Measurements from ENCODE around the gene TTBK2.

Gene TTBK2

DNA sequence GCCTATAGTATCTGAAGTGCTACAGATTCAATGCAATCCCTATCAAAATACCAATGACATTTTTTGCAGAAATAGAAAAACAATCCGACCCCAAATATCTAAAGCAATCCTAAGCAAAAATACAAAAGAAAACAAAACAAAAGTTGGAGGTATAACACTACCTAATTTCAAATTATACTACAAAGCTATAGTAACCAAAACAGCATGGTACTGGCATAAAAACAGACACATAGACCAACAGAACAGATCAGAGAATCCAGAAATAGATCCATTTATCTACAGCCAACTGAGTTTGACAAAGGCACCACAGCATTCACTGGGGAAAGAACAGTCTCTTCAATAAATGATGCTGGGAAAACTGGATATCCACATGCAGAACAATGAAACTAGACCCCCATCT lies 159.8 kb downstream of the TTBK2 start:
- H3K27me3 Mint-ChIP-seq (ENCODE audit: low read depth): no peaks in the 10 kb centered on the region
- no peak overlapping the region for H3K27ac Mint-ChIP-seq
- H3K36me3 Mint-ChIP-seq (ENCODE audit: low read depth): peaks cover 47% of the 10 kb centered on the region
- no peaks in the 10 kb centered on the region for H3K4me1 Mint-ChIP-seq
- TF ChIP-seq, protein P1, sequence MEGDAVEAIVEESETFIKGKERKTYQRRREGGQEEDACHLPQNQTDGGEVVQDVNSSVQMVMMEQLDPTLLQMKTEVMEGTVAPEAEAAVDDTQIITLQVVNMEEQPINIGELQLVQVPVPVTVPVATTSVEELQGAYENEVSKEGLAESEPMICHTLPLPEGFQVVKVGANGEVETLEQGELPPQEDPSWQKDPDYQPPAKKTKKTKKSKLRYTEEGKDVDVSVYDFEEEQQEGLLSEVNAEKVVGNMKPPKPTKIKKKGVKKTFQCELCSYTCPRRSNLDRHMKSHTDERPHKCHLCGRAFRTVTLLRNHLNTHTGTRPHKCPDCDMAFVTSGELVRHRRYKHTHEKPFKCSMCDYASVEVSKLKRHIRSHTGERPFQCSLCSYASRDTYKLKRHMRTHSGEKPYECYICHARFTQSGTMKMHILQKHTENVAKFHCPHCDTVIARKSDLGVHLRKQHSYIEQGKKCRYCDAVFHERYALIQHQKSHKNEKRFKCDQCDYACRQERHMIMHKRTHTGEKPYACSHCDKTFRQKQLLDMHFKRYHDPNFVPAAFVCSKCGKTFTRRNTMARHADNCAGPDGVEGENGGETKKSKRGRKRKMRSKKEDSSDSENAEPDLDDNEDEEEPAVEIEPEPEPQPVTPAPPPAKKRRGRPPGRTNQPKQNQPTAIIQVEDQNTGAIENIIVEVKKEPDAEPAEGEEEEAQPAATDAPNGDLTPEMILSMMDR (IDR thresholded peaks at IDR 0.05; ENCODE audit: unreplicated experiment in 3 of 3): no peak
- H3K4me3 Mint-ChIP-seq: no peak overlapping the region
- H3K9me3 Mint-ChIP-seq: peaks cover 40% of the 10 kb centered on the region

DNA sequence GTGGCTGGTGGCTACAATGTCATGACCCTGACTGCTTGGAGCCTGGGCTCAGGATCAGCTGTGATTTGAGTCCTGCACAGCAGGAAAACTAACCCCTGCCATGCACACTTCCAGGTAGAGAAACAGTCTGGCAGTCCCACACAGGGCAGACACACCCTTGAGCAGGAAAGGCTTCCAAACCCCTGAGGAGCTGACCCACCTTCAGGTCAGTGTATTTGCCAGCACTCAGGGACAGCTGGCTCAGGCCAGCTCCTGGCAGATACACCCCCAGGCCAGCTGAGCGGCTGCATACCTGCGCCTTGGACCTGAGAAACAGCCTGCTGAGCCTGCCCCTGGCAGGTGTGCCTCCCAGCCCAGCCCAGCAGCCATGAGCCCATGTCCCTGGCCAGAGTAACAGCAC lies 161.5 kb downstream of the TTBK2 start:
- Mint-ChIP-seq H3K36me3 (ENCODE audit: low read depth) (peaks cover 37% of the 10 kb centered on the region), H3K4me3 (no peak overlapping the region), H3K4me1 (no peaks in the 10 kb centered on the region), H3K27ac (no peak overlapping the region), H3K27me3 (ENCODE audit: low read depth) (no peaks in the 10 kb centered on the region), H3K9me3 (peaks cover 30% of the 10 kb centered on the region)
- TF ChIP-seq, protein P1 (IDR thresholded peaks at IDR 0.05; ENCODE audit: unreplicated experiment in 3 of 3): no peak

DNA sequence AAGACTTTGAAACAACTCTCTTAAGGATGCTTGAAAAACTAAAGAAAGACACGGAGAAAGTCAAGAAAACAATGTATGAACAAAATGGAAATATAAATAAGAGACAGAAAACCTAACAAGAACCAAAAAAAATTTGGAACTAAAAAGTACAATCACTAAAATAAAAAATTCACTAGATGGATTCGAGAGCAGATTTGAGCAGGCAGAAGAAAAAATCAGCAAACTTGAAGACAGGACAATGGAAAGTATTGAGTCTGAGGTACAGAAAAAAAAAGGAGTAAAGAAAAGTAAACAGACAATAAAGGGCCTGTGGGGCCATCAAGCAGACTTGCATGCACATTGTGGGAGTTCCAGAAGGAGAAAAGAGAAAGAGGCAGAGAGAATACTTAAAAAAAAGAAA lies 170.3 kb downstream of the TTBK2 start:
- TF ChIP-seq, protein P1 (IDR thresholded peaks at IDR 0.05; ENCODE audit: unreplicated experiment in 3 of 3): no peak
- Mint-ChIP-seq H3K4me3 (no peak overlapping the region), H3K27ac (no peak overlapping the region), H3K36me3 (ENCODE audit: low read depth) (peaks cover 54% of the 10 kb centered on the region), H3K27me3 (ENCODE audit: low read depth) (no peaks in the 10 kb centered on the region), H3K9me3 (peaks cover 7% of the 10 kb centered on the region), H3K4me1 (peaks cover 13% of the 10 kb centered on the region)

DNA sequence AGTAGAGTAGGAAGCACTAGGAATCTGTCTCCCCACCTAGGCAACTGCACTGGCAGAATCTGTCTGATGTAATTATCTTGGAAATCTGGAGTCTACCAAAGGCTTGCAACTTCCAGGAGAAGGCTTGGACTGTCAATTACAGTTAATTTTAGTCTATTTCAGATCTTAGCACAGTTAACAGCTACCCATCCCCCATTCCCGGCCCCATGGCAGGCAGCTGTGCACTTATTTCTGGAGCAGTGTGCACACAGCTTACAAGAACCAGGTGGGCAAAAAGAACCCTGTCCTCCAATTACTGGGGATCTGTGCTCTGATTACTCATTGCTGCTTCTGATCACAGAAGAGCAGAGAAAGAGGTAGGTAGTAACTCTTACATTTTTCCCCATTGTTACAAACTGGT lies 171.3 kb downstream of the TTBK2 start:
- H3K27me3 Mint-ChIP-seq (ENCODE audit: low read depth): no peaks in the 10 kb centered on the region
- H3K9me3 Mint-ChIP-seq: peaks cover 7% of the 10 kb centered on the region
- TF ChIP-seq, protein P1 (IDR thresholded peaks at IDR 0.05; ENCODE audit: unreplicated experiment in 3 of 3): no peak
- H3K36me3 Mint-ChIP-seq (ENCODE audit: low read depth): peaks cover 54% of the 10 kb centered on the region
- no peak overlapping the region for H3K4me3 Mint-ChIP-seq
- H3K4me1 Mint-ChIP-seq: peaks cover 17% of the 10 kb centered on the region
- no peak overlapping the region for H3K27ac Mint-ChIP-seq

DNA sequence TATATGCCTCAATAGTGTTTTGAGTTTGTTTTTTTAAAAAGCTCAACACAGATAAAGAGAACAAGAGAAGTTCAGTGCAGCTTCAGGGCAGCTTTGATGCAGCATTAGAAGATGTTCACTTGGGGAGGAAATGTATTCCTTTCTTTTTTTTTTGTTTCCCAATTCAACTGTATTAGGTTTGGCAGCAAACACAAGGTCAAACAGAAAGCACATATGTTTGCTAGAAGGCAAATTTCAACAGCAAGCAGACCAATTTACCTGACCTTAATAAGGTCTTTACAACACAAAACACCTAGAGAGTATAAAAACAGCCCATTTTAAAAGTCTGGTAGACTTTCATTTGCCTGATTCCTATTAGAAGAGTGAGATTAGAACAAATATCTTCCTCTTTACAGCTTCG lies 176.4 kb downstream of the TTBK2 start:
- peaks cover 12% of the 10 kb centered on the region for H3K36me3 Mint-ChIP-seq (ENCODE audit: low read depth)

DNA sequence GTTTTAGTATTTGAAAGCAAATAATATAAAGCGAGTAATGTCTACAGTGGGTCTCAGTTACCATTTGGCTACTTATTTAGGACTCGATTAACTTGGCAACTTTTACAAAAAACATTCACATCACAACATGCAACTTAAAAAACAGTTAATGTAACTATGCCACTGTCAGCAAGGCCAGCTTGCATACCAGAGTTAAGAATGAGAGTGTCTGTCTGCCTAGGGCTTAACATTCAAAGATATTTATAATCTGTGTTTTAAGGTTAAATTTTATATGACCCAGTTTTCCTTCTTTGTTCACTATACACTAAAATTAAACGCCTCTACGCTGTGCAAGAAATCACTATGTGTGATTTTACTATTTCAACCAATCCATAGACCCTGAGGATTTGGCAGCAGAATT lies 178.4 kb downstream of the TTBK2 start:
- peak overlapping the region; percentile 65 to 94 (median 94) for H3K27ac Mint-ChIP-seq
- no peak overlapping the region for H3K4me3 Mint-ChIP-seq
- TF ChIP-seq, protein P1 (IDR thresholded peaks at IDR 0.05; ENCODE audit: unreplicated experiment in 3 of 3): no peak
- H3K9me3 Mint-ChIP-seq: no peaks in the 10 kb centered on the region
- peaks cover 56% of the 10 kb centered on the region for H3K4me1 Mint-ChIP-seq
- H3K36me3 Mint-ChIP-seq (ENCODE audit: low read depth): peaks cover 8% of the 10 kb centered on the region
- H3K27me3 Mint-ChIP-seq (ENCODE audit: low read depth): no peaks in the 10 kb centered on the region

More for the DNA sequence above, 176.4 kb downstream of the TTBK2 start:
- TF ChIP-seq, protein P1 (IDR thresholded peaks at IDR 0.05; ENCODE audit: unreplicated experiment in 3 of 3): no peak
- H3K27ac Mint-ChIP-seq: peak overlapping the region in 2 of 3 experiments; percentile 56 to 94
- H3K4me1 Mint-ChIP-seq: peaks cover 47% of the 10 kb centered on the region
- no peaks in the 10 kb centered on the region for H3K27me3 Mint-ChIP-seq (ENCODE audit: low read depth)
- H3K4me3 Mint-ChIP-seq: no peak overlapping the region
- H3K9me3 Mint-ChIP-seq: no peaks in the 10 kb centered on the region
